B cell (primary cell): ENCODE data around the gene SPATA17. TPM values are rescaled to one million over a fixed set of nuclear protein-coding genes. Genes with fewer than 3 reads are reported as not detected.

ENCODE experiments used
- ATAC-seq: fragments of 200-7000 bp; cut with Tn5 transposase; one replicate; pipeline ENCODE4 v1.10.0; 2021; ENCODE audit warnings: low read depth, mild to moderate bottlenecking, moderate number of reproducible peaks, moderate library complexity
- CTCF ChIA-PET: fragments of 350-600 bp; sonication (Branson Sonifier 250); formaldehyde crosslinking; loops from one replicate; lab custom pipeline; 2021; ENCODE audit warnings: antibody characterized with exemption, inconsistent platforms; lab: Charles Lee
- POLR2A ChIA-PET: fragments of 350-600 bp; sonication (Branson Sonifier 250); formaldehyde crosslinking; loops from one replicate; lab custom pipeline; 2021; ENCODE audit warnings: antibody characterized with exemption; lab: Charles Lee
- DNase-seq: peaks from one replicate; pipeline ENCODE4 v3.0.0; 2013
- H2AFZ ChIP-seq: 2 replicates; pipeline ENCODE4 v1.6.1; 2012; ENCODE audit warnings: mild to moderate bottlenecking, low read depth, low read length; ENCODE audit not compliant: insufficient read depth, poor library complexity, severe bottlenecking
- H3K27ac ChIP-seq, 2 donors: 1 replicate in 1 of 2; 2 replicates in 1 of 2; pipeline ENCODE4 v1.5.1; 2012 to 2013; ENCODE audit warnings: low read length in 2 of 2, mild to moderate bottlenecking in 2 of 2, moderate library complexity in 1 of 2
- H3K27me3 ChIP-seq, 4 experiments: fragments of 200-600 bp in 1 of 4; sonication (generic) in 1 of 4; replicated peaks in 1 of 4; 1 replicate in 2 of 4; 2 replicates in 2 of 4; pipeline versions ENCODE4 v1.6.1 to v1.7.0; 2013 to 2016; ENCODE audit warnings: low read length in 3 of 4, mild to moderate bottlenecking in 2 of 4, mixed read lengths in 1 of 4, moderate library complexity in 1 of 4; ENCODE audit not compliant: insufficient read depth in 4 of 4, control insufficient read depth in 3 of 4; ENCODE audit errors: control extremely low read depth in 1 of 4
- H3K36me3 ChIP-seq, 2 experiments: replicated peaks in 1 of 2; 1 replicate in 1 of 2; 2 replicates in 1 of 2; pipeline versions ENCODE4 v1.6.1 to v1.7.1; 2013; ENCODE audit warnings: low read length in 1 of 2; ENCODE audit not compliant: insufficient read depth in 2 of 2, control insufficient read depth in 1 of 2; ENCODE audit errors: control extremely low read depth in 1 of 2, extremely low read depth in 1 of 2
- H3K4me1 ChIP-seq, 2 donors: fragments of 200-600 bp in 1 of 2; sonication (generic) in 1 of 2; 1 replicate in 1 of 2; 2 replicates in 1 of 2; pipeline versions ENCODE4 v1.5.1 to v1.6.1; 2013 to 2017; ENCODE audit warnings: low read length in 2 of 2; ENCODE audit not compliant: control insufficient read depth in 2 of 2, insufficient read depth in 2 of 2
- H3K4me2 ChIP-seq: replicated peaks from 2 replicates; pipeline ENCODE3; 2012; ENCODE audit warnings: mild to moderate bottlenecking, low read depth, low read length; ENCODE audit not compliant: poor library complexity, severe bottlenecking
- H3K4me3 ChIP-seq, 5 experiments: fragments of 200-600 bp in 1 of 5; sonication (generic) in 1 of 5; 1 replicate in 3 of 5; 2 replicates in 2 of 5; pipeline versions ENCODE4 v1.5.1 to v1.7.0; 2011 to 2016; ENCODE audit warnings: low read length in 4 of 5, mild to moderate bottlenecking in 4 of 5, low read depth in 2 of 5, control low read depth in 1 of 5, moderate library complexity in 1 of 5; ENCODE audit not compliant: insufficient read depth in 1 of 5; ENCODE audit errors: control extremely low read depth in 1 of 5, extremely low read depth in 1 of 5
- H3K79me2 ChIP-seq: fragments of 200-600 bp; sonication (generic); one replicate; pipeline ENCODE4 v1.6.0; 2016; ENCODE audit warnings: low read length; ENCODE audit not compliant: control insufficient read depth, insufficient read depth
- H3K9ac ChIP-seq: fragments of 200-600 bp; sonication (generic); 2 replicates; pipeline ENCODE4 v1.6.1; 2017; ENCODE audit warnings: mild to moderate bottlenecking, low read length, moderate library complexity
- H3K9me3 ChIP-seq, 3 donors: one replicate each; pipeline versions ENCODE4 v1.6.1 to v1.7.1; 2013; ENCODE audit warnings: low read length in 2 of 3; ENCODE audit not compliant: control insufficient read depth in 2 of 3, insufficient read depth in 1 of 3; ENCODE audit errors: control extremely low read depth in 1 of 3
- H4K20me1 ChIP-seq: 2 replicates; pipeline ENCODE4 v1.6.0; 2012; ENCODE audit warnings: mild to moderate bottlenecking, low read length; ENCODE audit not compliant: insufficient read depth, control insufficient read depth, poor library complexity, severe bottlenecking
- H3K27ac Mint-ChIP-seq: one replicate; pipeline ENCODE4 v1.8.0; 2021; ENCODE audit warnings: mixed read lengths
- H3K27me3 Mint-ChIP-seq: one replicate; pipeline ENCODE4 v1.8.0; 2021; ENCODE audit warnings: mixed read lengths
- H3K4me1 Mint-ChIP-seq: one replicate; pipeline ENCODE4 v1.8.0; 2021; ENCODE audit warnings: mixed read lengths
- H3K4me3 Mint-ChIP-seq: one replicate; pipeline ENCODE4 v1.8.0; 2021; ENCODE audit warnings: mixed read lengths
- H3K9me3 Mint-ChIP-seq: one replicate; pipeline ENCODE4 v1.8.0; 2022; ENCODE audit warnings: mixed read lengths; ENCODE audit not compliant: insufficient read depth
- EZH2 ChIP-seq: IDR thresholded peaks from 2 replicates; pipeline ENCODE4 v1.6.1; 2012; ENCODE audit warnings: borderline replicate concordance, low read depth, mild to moderate bottlenecking, moderate library complexity, low read length; ENCODE audit not compliant: insufficient read depth, poor library complexity, severe bottlenecking
- WGBS: methylation state at CpG from one replicate; pipeline ENCODE4 v1.1.5; 2013; ENCODE audit warnings: missing lambda C conversion rate; ENCODE audit not compliant: insufficient coverage; 5-methylcytosine and 5-hydroxymethylcytosine counted together
- intact Hi-C: fragments of 100-400 bp; cut with micrococcal nuclease; formaldehyde crosslinking; loops from one replicate; pipeline ENCODE4 v1.10.0; 2022
- polyA plus RNA-seq: library from polyadenylated mRNA; depleted of rRNA; stranded (reverse); fragments of >200 nt; gene quantifications from 2 replicates; pipeline ENCODE4 v1.2.3, GENCODE V29; 2012
- total RNA-seq, 2 donors: library from RNA; stranded (reverse); fragments of 120-200 nt in 1 of 2; gene quantifications; 1 replicate in 1 of 2; 2 replicates in 1 of 2; pipeline versions ENCODE4 v1.2.3 to v1.2.4, GENCODE V29; 2013 to 2022
- TF ChIP-seq, protein P1 (sequence below): fragments of 200-600 bp; IDR thresholded peaks from one replicate; pipeline ENCODE4 v1.8.0; 2022; ENCODE audit warnings: antibody characterized with exemption, mild to moderate bottlenecking

SPATA17 gene
- total and polyA plus RNA-seq, 2 donors (not counting 1 experiment from before 2014, with no cell fraction given) = not detected

- H3K27me3 Mint-ChIP-seq = no peaks in the 10 kb centered on the region
Measured at GRCh38 chr1:217871955-217872354, 240.8 kb downstream of the SPATA17 start.

DNA sequence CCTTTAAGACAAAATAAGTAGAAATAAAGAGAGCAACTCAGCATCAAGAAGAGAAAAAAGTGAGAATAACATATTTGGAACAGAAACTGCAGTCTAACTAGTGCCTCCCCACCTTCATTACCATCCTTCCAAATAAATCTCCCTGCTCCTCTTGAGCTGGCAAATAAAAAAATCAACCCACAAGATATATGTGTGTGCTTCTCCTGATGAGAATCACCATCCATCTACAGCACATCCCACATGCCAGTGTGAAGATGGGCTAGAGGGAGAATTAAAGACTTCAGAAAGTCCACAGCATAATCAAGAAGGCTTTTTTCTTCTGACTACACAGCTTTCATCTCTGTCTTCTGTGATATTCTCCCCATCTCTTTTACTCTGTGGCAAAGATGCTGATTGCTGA lies 244.1 kb downstream of the SPATA17 start:
- Mint-ChIP-seq H3K4me3 (no peak overlapping the region), H3K27me3 (no peaks in the 10 kb centered on the region), H3K27ac (no peak overlapping the region), H3K4me1 (no peaks in the 10 kb centered on the region), H3K9me3 (no peaks in the 10 kb centered on the region)
- H3K79me2 ChIP-seq = no peaks in the 10 kb centered on the region
- ChIA-PET CTCF (no interaction called here), POLR2A (no interaction called here)
- no peaks in the 10 kb centered on the region for H3K36me3 ChIP-seq
- no peaks in the 10 kb centered on the region for H4K20me1 ChIP-seq
- TF ChIP-seq EZH2 = no peak
- TF ChIP-seq, protein P1, sequence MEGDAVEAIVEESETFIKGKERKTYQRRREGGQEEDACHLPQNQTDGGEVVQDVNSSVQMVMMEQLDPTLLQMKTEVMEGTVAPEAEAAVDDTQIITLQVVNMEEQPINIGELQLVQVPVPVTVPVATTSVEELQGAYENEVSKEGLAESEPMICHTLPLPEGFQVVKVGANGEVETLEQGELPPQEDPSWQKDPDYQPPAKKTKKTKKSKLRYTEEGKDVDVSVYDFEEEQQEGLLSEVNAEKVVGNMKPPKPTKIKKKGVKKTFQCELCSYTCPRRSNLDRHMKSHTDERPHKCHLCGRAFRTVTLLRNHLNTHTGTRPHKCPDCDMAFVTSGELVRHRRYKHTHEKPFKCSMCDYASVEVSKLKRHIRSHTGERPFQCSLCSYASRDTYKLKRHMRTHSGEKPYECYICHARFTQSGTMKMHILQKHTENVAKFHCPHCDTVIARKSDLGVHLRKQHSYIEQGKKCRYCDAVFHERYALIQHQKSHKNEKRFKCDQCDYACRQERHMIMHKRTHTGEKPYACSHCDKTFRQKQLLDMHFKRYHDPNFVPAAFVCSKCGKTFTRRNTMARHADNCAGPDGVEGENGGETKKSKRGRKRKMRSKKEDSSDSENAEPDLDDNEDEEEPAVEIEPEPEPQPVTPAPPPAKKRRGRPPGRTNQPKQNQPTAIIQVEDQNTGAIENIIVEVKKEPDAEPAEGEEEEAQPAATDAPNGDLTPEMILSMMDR = no peak
- DNase-seq (no peak), ATAC-seq (no peak)
- no peaks in the 10 kb centered on the region for H3K9me3 ChIP-seq
- H2AFZ ChIP-seq = no peak overlapping the region
- no peak overlapping the region for H3K27ac ChIP-seq
- no peaks in the 10 kb centered on the region for H3K4me1 ChIP-seq
- intact Hi-C loops = no loop called here
- H3K27me3 ChIP-seq = no peaks in the 10 kb centered on the region
- no peak overlapping the region for H3K4me2 ChIP-seq
- H3K9ac ChIP-seq = no peak overlapping the region
- no peak overlapping the region for H3K4me3 ChIP-seq

More at GRCh38 chr1:217871955-217872354, 240.8 kb downstream of the SPATA17 start:
- Histone ChIP-seq H3K9me3 (no peaks in the 10 kb centered on the region), H3K4me2 (no peak overlapping the region), H2AFZ (no peak overlapping the region), H3K36me3 (no peaks in the 10 kb centered on the region), H3K27me3 (no peaks in the 10 kb centered on the region), H3K79me2 (no peaks in the 10 kb centered on the region), H3K27ac (no peak overlapping the region), H3K4me1 (no peaks in the 10 kb centered on the region), H4K20me1 (no peaks in the 10 kb centered on the region), H3K4me3 (no peak overlapping the region), H3K9ac (no peak overlapping the region)
- no peaks in the 10 kb centered on the region for H3K4me1 Mint-ChIP-seq
- intact Hi-C loops = no loop called here
- DNase-seq = no peak
- no peak for ATAC-seq
- TF ChIP-seq, protein P1 = no peak
- TF ChIP-seq EZH2 = no peak
- ChIA-PET POLR2A (no interaction called here), CTCF (no interaction called here)
- H3K9me3 Mint-ChIP-seq = no peaks in the 10 kb centered on the region
- H3K4me3 Mint-ChIP-seq = no peak overlapping the region
- no CpG with 5 or more reads among the region's 2 CpGs for WGBS
- H3K27ac Mint-ChIP-seq = no peak overlapping the region
